AG08396 (cell line): Measurements from ENCODE around the gene TTLL9.
"Not testable (repeated sequence)": the region's sequence is repeated elsewhere in the genome, so short reads cannot be mapped to it uniquely, and the experiment has no call there.

ENCODE experiments used
- DNase-seq: peaks from one replicate; pipeline ENCODE4 v3.0.0; 2012; ENCODE audit warnings: low spot score, mixed read lengths

TTLL9 gene

DNA sequence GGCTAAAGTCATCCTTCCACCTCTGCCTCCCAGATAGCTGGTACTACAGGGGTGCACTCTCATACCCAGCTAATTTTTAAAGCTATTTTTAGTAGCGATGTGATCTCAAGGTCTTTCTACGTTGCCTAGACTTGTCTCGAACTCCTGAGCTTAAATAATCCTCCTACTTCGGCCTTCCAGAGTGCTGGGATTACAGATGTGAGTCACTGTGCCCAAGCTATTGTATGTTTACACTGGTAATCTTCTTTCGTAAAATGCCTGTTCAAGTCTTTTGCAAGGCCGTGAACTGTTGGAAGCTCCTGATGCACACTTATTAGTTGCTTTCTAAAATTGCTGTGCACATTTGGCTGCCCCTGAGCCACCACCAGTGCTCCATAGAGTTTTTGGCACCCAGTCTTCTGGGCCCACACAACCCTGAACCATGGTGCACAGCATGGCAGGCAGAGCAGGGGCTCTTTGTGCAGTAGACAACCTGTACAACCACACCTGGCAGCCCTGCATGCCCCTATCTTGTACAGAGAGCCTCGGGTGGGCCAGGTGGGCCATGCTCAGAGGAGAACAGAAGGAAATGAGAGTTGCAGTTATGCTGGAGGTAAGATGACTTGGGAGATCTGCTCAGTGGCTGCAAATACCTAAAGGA lies 48.2 kb downstream of the TTLL9 start:
- DNase-seq, result no peak

DNA sequence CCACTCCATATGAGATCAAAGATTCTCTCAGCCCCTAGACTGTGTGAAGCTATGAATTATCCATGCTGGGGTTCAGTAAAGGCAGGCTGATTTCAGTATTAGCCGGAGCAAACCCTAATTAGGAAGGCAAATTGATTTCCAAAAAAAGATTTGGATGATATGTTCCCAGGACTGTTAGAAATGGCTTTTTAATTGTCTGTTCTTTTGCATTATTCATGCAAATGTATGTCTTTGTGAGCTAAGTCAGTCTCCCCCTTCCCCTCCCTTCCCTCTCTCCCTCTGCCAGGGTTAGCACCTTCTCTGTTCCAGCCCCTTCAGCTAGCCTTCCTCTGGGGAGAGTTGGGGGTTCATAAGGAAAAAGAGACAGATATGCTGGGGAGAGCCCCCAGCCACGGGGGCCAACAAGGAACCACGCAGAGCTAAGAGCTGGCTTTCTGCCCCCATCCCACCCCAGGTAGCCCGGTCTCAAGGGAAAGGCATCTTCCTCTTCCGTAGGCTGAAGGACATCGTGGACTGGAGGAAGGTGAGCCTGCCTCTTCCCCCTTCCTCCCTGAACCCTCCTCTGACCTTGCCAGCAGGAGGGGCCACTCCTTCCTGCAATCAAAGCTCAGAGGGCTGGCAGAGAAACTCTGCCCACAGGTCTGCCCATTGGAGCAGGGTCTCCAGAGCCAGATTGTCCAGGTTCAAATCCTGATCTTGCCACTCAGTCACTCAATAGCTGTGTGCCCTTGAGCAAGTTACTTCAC lies 49.1 kb downstream of the TTLL9 start:
- no peak for DNase-seq

DNA sequence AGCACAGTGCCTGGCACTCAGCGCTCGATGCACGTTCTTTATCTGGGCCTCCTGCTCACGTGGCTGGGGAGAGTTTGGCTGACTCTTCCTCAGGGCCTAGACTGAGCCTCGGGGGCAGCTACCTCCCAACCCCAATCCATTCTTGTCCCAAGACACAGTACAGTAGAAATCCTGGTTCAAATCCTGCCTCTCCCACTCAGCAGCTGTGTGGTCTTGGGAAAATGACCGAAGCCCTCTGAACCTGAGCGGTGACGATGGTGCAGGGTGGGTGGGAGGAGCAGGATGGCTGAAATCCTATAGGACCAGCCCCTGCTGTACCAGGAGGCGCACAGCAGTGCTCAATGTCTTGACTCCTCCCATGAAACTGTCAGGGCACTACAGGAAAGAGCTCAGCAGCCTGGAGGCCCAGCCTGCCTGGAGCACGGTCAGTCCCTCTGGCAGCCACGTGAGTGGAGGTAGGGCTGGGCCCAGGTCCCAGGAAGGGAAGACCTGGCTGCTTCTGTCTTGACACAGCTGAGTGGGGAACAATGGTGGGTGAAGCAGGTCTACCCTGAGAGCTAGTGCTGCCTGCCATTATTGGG lies 49.9 kb downstream of the TTLL9 start:
- DNase-seq, result no peak

DNA sequence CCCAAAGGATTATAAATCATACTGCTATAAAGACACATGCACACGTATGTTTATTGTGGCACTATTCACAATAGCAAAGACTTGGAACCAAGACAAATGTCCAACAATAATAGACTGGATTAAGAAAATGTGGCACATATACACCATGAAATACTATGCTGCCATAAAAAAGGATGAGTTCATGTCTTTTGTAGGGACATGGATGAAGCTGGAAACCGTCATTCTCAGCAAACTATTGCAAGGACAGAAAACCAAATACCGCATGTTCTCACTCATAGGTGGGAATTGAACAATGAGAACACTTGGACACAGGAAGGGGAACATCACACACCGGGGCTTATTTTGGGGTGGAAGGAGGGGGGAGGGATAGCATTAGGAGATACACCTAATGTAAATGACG lies 51.0 kb downstream of the TTLL9 start:
- not testable (repeated sequence) for DNase-seq

DNA sequence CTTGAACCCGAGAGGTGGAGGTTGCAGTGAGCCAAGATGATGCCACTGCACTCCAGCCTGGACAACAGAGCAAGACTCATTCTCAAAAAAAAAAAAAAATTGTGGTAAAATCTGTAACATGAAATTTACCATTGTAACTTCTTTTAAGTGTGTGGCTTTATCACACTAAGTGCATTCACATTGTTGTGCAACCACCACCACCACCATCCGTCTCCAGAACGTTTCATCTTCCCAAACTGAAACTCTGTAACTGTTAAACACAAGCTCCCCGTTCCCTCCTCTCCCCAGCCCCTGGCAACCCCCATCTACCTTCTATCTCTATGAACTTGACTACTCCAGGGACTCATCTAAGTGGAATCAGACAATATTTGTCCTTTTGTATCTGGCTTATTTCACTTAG lies 51.7 kb downstream of the TTLL9 start:
- DNase-seq, result no peak

DNA sequence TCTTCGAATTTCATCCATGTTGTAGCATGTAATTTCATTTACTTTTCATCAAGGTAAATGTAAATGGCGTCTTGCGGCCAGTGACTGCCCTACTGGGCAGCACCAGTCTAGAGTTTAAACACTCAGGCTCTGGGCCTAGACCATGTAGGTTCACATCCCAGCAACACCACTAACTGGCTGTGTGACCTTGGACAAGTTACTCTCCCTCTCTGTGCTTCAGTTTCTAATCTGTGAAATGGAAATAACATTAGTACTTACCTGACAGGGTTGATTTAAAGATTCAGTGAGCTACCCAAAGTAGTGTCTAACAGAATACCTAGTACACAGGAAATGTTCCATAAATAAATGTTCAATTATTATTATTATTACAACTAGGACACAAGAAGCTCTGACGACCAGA lies 52.2 kb downstream of the TTLL9 start:
- no peak for DNase-seq

DNA sequence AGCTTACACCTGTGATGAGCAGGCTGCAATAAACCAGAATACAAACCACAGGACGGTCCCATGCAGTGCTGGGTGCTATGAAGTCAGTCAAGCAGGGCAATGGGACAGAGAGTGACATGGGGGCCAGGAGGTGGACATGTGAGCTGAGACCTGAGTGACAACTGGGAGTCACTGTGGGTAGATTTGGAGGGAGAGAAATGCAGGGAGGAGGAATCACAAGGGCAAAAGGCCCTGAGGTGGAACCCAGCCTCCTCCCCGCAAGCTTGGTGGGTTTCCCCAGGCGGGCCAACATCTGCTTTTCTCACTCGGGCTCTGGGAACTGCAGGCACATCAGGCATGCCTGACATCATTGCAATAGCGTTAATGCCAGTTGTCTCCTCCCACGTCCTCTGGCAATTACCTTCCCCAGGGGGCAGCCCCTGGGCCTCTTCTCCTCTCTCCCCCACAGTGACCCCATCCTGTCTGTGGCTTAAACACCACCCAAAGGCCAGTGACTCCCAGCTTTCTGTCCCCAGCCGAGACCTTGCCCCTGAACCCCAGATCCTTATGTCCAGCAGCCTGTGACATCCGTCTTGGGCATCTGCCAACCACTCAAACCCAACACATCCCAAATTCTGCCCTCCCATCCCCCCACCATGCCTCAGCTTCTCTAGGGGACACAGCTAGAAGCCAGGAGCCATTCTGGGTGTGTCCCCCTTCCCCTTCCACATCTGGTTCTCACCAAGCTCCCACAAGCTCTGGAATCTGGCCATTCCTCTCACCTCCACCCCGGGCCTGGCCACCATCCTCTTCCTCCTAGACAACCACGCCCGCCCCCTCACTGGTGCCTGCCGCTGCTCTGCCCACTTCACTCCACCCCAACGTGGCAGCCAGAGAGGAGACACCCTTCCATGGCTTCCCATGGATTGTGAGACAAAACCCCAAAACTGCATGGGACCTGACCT lies 53.2 kb downstream of the TTLL9 start:
- no peak for DNase-seq

DNA sequence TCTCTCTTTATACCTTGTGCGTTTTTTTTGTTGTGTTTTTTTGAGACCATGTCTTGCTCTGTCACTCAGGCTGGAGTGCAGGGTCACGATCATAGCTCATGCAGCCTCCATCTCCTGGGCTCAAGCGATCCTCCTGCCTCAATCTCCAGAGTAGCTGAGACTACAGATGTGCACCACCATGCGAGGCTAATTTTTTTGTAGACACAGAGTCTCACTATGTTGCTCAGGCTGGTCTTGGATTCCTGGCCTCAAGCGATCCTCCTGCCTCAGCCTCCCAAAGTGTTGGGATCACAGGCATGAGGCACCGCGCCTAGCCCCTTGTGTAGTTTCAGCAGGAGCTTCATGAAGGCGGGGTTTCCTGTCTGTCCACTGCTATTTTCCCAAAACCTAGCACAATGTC lies 54.1 kb downstream of the TTLL9 start:
- DNase-seq, result no peak

DNA sequence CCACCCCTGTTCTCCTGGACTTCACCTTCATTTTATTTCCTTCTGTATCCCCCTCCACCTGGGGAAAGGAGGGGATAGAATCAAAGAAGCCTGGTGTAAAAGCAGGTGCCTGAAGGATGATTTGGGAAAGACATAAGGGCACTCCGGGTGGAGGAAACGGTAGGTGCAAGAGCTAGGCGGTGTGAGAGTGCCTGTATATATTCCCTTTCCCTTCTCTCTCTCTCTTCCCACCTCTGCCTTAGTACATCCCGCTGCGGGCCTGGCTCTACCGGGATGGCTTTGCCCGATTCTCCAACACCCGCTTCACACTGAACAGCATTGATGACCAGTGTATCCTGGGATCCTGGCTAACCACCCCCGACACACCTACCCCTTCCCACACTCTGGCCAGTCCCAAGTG lies 55.2 kb downstream of the TTLL9 start:
- DNase-seq, result no peak

DNA sequence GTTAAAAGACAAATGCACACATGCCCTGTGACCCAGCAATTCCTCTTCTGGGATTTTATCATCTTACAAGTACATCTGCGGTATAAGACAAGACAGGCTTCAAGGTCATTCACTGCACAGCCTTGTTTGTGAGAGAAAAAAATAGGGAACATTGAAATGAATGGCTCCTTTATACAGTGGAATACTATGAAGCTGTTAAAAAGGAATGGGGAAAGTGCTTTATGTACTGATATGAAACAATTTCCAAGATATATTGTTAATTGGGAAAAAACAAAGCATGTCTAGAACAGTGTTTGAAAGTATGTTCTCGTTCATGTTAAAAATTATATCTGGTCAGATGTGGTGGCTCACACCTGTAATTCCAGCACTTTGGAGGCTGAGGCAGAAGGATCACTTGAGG lies 56.1 kb downstream of the TTLL9 start:
- DNase-seq, result no peak

DNA sequence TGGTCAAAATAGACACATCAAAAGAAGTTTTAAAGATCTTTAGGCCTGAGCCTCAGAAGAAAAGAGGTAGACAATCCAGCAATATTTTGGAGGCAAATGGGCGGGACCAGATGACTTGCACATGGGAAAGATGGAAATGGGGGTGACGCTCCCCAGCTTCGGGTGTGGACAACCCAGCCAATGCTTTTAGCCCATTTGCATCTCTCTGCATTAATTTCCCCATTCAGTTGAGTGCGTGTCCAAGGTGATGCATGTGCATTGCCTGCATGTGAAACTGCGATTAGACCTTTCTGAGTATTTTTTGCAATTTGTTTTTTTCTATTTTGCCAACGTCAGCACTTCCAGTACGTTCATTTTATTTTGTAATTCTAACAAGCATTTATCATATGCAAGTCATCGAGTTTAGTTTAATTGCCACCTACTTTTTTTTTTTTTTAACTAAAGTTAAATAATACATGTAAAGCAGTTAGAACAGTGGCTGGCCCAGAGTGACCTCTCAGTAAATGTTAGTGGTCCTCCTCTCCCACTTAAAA lies 57.3 kb downstream of the TTLL9 start:
- DNase-seq, result no peak

DNA sequence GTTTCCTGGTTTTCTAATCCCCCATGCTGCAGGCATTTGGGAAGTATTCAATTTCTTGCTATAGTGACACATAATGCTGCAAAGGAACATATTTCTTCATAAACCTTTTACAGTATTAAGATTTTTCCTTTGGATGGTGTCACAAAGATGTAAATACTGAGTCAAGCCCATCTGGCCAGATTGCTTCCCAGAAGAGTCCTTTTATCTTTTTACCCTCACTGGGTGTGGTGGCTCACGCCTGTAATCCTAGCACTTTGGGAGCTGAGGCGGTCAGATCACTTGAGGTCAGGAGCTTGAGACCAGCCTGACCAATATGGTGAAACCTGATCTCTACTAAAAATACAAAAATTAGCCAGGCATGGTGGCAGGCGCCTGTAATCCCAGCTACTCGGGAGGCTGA lies 59.2 kb downstream of the TTLL9 start:
- not testable (repeated sequence) for DNase-seq

DNA sequence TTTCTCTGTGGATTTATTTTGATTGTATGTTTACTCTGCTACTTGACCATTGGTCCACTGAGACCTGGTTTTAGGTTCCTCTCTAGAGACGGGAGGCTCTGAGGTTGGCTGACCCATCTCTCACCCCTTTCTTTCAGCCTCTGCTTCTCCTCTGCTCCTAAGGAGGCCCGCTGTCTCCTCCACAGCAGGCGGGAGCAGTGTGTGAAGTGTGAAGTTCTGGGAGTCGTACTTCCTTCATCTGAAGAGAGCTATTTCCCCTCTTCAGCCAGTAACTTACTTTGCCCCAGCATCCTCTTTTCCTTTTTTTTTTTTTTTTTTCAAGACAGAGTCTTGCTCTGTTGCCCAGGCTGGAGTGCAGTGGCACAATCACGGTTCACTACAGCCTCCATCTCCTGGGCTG lies 60.3 kb downstream of the TTLL9 start:
- no peak for DNase-seq

DNA sequence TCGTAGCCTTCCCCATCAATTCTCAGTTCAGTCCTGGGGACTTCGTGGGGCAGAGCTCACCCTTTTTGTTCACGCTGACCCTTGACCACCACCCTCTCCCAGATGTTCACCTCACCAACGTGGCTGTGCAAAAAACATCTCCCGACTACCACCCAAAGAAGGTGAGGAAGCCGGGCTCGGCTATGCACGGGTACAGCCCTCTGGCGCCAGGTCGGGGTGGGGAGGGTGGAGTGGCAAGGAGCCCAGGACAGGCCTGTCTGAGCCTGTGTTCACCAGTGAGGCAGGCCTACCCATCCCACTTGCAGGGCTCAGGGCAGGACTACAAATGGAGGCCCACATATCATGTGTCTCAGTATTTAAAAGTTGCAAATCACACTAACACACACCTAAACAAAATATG lies 63.3 kb downstream of the TTLL9 start:
- DNase-seq, result no peak

DNA sequence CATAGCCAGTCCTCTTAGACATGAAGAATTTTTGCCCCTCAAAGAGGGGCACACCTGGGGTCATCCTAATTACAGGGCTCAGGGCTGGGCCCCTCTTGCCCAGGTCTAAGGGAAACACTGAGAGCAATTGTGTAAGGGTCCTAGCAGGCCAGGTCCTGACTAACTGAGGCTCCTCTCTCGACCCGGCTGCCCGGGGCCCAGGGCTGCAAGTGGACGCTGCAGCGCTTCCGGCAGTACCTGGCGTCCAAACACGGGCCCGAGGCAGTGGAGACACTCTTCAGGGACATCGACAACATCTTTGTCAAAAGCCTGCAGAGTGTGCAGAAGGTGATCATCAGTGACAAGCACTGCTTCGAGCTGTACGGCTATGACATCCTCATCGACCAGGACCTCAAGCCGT lies 64.1 kb downstream of the TTLL9 start:
- DNase-seq, result no peak

DNA sequence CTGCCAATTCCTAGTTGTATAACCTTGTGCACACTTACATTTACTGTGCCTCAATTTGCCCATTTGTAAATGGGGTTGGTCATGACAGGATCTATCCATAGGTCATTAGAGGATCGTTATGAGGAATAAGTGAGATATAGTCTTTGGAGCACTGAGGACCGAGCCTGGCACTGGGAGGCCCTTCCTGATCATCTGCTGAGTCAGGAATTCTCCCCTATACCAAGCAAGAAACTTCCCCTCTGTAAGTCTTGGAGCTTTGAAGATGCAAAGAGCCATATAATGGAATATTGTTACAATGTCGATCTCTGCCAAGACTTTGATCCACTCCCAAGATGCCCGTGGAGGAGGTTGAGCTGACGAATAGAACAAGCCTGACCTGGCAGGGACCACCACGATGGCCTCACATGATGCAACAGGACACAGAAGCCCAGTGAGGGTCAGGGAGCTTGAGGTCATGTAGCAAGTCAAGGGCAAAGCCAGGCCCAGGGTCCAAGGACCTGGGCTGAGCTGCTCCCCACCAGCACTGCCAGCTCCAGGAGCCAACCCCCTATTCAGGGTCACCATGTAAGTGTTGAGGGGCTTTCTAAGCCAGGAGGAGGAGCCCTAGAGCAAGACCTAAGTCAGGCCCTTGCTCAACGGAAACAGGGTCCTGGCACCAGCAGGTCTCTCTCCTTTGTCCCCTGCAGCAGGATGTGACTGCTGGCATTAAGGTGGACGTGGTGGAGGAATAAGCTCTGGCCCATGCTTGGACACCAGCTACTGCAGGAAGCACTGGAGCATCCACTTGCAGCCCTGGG lies 64.7 kb downstream of the TTLL9 start:
- no peak for DNase-seq

DNA sequence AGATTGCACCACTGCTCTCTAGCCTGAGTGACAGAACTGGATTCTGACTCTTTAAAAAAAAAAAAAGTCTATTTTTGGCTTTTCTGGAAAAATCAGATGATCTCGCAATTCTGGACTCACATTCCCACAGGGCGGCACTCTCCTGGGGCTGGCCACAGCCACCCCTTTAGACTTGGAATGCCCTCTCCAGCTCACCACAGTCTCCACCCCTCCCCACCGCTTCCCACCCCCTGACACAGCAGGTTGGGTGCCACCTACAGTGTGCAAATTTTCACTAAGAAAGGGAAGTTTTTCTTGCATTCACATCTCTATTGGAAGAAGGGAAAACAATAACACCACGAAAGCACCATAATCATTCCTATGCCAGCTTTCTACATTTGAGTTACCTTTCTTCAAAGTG lies 66.0 kb downstream of the TTLL9 start:
- no peak for DNase-seq

DNA sequence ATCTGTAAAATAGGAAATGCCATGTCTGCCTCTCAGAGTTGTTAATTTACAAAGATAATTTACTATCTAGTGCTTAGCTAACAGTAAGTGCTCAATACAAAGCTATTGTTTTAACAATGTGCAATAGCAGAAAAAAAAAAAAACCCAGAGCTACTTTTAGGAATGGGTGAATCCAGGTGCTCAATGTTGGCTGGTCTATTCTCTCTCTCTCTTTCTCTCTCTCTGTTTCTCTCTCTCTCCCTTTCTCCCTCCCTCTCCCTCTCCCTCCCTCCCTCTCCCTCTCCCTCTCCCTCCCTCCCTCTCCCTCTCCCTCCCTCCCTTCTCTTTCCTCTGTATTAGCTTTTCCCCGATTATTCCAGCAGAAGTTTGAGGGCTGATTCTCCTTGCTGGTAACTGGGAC lies 67.4 kb downstream of the TTLL9 start:
- no peak for DNase-seq

DNA sequence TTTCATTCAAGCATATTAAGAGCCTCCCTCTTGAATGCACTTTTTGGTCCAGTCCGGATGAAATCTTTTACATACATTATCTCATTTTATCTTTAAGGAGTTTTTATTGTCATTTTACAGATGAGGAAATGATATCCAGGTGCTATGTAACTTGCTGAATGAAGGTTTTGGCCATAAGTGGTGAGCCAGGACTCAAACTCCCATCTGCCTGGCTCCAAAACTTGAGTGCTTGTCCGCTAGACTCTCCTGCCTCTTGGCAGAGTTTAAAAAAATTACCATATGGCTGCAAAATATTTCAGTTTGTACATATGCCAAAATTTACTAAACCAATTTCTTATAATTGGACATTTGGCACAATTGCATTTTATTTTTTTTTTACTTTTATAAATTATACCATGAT lies 69.2 kb downstream of the TTLL9 start:
- DNase-seq, result no peak

DNA sequence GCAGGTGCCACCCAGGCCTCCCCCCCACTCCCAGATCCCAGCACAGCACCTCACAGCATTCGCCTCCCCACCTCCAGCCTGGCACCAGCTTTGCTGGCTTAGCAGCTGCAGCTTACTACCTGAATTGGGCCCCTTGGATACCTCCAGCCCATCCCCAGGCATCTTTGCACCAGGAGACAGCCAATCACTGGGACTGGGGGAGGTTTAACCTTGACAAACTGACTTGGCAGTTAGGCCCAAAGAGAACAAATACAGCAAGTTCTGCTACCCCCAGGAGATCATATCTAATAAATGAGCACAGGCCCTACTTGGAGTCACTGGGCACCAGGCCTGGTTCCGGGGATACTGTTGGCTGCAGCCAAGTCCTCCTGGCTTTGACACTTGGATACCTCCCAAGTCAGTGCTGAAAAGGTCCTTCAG lies 72.6 kb downstream of the TTLL9 start:
- no peak for DNase-seq

DNA sequence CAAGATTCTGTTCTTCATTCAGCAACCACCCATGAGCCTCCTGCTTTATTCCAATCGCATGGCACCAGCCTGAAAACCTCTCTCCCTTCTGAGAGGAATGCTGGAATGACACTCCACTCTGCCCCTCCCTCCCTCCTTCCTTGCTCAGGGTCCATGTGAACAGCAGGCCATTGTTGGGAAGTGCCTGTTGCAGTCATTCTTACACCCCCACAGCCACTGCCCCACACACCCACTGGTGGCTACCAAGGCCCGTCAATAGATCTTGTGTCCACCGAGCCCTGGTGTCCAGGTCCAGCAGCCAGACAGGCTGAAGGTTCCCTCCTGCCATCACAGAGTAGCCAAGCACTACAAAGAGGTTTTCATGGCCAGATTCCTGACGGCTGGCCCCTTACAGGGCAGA lies 74.9 kb downstream of the TTLL9 start:
- no peak for DNase-seq
